ENCODE data around the gene TSPAN17.

The TSPAN17 gene

DNA sequence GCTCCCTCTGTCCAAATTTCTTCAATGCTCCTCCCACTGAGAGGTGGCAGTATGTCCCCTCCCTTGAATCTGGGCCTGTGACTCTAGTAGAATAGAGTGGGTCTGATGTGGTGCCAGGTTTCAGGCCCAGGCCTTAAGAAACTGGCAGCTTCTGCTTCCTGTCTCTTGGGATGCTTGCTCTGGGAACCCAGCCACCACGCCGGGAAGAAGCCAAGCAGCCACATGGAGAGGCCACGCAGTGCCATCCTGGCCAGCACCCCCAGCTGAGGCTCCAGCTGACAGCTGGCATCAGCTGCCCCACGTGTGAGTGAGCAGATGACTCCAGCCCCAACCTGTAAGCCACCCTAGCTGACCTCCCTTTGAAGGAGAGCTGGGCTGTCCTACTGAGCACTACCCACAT lies 7.3 kb upstream of the TSPAN17 start:
- DNase-seq (ENCODE audit: low read depth in 1 of 2, low spot score in 1 of 2) = no peak

DNA sequence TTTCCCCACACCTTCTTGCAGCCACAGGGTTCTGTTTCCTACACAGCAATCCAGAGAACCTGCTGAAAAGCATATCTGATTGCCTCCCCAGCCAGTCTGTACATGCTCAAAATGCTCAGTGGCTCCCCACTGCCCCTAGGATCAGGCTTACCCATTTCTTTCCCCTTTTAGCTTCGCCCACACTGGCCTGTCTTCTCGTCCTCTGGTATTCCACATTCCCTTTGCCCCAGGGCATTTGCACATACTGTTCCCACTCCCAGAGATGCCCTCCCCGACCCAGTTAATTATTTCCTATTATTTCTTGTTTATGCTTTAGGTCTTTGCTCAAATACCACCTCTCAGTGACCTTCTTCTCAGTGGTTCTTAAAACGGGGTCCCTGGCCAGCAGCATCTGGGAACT lies 6.7 kb upstream of the TSPAN17 start:
- no peak for DNase-seq (ENCODE audit: low read depth in 1 of 2, low spot score in 1 of 2)

DNA sequence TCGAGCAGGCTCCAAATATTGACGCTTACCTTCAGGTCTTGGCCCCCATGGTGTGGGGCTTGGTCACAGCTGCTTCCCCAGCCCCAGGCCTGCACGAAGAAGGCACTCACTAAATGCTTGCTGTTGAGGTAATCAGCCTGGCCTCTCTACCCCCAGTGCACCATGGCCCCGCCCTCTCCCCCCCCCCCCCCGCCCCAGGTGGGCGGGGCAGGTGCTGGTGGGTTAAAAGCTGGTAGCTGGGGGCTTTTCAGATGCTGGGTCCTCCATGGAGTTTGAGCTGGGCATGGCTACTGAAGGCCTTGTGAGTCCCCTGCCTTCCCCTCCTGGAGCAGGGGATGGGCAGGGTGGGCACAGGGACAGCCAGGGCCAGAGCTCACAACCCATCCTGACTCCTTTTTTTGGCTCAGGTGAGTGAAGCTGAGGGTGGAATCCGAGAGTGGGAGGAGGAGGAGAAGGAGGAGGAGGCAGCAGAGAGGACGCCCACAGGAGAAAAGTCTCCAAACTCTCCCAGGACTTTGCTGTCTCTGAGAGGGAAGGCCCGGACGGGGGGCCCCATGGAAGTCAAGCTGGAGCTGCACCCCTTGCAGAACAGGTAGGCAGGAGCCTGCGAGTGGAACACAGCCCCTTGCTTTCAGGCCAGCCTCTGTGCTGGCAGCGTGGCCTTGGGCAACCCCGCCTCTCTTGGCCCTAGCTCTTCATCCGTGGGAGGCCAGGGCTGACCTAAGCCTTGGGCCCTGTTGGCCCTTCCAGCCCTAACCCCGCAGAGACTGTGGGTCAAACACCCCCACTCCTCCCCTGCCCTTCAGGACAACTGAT lies 4.4 kb upstream of the TSPAN17 start:
- DNase-seq (ENCODE audit: low read depth in 1 of 2, low spot score in 1 of 2) = no peak

DNA sequence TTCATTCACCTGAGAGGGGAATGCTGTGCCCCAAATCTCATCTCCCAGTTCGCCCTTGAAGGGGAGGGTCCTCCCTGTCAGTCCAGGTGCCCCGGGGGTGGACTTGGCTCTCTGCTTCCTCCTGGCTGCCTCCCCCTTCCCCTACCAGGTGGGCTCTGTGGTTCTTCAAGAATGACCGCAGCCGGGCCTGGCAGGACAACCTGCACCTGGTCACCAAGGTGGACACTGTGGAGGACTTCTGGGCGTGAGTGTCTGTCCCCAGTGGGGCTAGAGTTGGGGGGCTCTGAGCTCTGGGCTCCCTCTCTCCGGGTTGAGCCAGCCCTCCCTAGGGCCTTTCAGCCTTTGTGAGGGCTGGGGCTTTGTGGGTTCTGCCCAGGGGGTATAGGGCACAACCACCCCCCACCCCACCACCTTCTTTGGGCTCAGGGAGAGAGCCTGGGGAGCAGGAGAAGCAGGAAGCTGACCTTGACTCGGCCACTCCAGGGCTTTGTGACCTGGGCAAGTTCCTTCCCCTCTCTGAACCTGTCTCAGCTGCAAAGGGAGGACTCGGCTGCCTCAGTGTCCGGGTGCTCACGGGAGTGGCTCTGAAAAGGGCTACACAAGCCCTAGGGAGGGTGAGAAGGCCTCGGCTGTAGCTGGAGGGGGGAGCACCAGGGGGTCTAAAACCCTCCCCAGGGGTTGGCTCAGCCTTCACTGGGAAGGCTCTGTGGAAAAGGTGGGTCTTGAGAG lies 3.6 kb upstream of the TSPAN17 start:
- no peak for DNase-seq (ENCODE audit: low read depth in 1 of 2, low spot score in 1 of 2)

DNA sequence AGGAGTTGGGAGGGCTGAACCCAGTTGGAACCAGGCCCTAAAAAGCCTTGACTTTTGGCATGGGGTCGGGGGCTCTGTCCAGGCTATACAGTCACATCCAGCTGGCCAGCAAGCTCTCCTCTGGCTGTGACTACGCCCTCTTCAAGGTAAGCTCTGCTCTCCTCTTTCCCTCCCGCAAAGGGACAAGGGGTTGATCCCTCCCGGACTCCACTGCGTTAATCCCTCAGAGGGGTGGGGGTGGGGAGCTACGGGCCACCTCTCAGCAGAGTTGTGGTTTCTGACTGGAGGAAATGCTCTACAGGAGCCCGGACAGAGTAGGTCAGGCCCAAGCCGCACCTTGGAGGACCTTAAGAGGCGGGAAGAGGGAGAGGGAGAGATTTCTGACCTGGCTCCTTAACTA lies 3.0 kb upstream of the TSPAN17 start:
- no peak for DNase-seq (ENCODE audit: low read depth in 1 of 2, low spot score in 1 of 2)

DNA sequence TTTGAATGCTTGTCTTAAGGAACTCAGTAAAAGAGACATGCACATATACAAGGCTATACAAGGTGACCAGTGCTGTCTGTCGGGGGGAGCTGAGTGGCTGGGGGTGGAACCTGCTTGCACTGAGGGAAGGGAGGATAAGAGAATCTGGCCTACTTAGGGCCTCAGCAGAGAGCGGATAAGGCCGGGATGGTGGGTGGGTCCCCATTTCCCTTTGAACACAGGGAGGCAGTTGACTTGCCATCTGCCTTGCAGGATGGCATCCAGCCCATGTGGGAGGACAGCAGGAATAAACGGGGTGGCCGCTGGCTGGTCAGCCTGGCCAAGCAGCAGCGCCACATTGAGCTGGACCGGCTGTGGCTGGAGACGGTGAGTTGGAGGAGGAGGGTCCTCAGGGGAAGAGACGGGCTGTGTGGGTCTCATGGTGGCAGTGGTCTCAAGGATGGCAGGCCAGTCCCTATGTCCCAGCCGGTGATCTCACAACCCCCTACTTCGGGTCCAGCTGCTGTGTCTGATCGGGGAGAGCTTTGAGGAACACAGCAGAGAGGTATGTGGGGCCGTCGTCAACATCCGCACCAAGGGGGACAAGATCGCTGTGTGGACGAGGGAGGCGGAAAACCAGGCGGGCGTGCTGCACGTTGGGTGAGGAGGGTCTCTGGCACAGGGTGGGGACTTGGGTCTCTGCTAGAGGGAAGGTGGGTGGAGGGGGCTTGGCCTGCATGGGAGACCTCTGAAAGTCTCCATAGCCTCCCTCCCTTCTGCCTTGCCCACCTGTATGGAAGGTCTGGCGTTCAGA lies 2.2 kb upstream of the TSPAN17 start:
- no peak for DNase-seq (ENCODE audit: low read depth in 1 of 2, low spot score in 1 of 2)

DNA sequence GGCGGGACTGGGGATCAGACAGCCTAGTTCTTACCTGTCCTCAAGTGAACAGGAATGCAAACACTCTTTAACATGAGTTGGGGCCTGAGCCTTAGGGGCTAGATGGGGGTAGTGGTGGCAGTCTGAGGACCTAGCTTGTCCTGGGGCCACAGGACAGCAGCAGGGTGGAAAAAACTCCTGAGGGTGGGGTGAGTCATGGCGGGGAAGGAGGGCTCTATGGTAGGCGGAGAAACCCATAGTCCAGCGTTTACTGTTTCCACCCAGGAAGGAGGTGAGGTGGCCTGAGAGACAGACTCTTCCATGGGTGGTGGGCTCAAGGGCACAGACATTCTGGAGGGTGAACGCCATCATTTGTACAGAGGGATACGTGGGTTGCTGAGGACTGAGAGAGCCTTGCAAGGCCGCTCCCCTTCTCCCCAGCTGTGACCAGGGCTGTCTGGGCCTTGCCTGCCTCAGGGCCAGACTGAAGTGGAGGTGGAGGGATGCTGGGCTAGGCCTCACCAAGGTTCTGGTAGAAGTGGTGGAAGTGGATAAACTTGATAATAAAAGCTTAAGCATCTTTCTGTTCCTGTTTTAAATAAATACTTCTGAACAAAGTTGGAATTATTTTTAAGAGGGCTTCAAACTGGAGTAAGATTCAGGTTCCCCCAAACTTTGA lies 1.1 kb upstream of the TSPAN17 start:
- DNase-seq (ENCODE audit: low read depth in 1 of 2, low spot score in 1 of 2) = no peak

DNA sequence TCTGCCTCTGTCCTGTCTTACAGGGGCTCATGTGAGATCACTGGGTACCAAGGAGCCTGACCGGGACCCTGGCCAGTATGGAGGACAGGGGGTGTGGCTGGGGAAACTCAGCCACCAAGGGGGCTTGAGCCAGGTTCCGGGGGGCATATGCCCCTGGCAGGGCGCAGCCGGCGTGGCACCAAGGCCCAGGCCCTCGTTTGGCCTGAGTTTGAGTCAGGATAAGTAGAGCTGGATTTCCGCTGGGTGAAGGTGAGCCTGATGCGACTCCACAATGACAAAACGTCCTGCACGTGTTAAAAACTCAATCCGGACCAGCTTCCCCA lies 616 bp upstream of the TSPAN17 start:
- DNase-seq (ENCODE audit: low read depth in 1 of 2, low spot score in 1 of 2) = no peak

DNA sequence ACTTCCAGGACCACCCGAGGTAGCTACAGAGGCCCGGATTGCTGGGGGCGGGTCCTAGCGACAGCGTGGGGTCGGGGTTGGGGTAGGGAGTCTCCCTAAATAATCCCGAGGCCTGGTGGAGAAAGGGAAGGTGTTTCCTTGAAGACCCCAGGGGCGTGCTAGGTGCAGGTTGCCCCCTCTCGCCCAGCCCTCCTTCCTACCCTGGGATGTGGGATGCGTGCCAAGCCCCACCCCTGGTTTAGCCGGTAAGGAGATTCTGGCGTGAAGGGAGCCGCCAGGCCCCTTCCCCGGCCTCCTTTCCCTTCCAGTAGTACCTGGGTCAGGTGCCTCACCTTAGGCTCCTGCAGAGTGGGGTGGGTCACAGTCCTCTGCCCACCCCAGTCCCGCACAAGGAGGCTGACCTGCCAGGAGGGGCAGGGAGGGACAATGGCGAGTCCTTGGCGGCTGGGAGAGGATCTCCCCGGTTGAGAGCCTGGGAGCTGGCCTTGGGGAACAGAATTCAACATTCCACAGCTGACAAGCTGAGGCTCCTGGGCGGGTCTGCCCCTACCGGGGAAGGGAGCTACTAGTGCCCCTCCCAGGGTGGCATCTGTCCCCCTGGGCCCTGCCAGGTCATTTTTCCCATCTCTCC lies 674 bp downstream of the TSPAN17 start:
- no peak for DNase-seq (ENCODE audit: low read depth in 1 of 2, low spot score in 1 of 2)

DNA sequence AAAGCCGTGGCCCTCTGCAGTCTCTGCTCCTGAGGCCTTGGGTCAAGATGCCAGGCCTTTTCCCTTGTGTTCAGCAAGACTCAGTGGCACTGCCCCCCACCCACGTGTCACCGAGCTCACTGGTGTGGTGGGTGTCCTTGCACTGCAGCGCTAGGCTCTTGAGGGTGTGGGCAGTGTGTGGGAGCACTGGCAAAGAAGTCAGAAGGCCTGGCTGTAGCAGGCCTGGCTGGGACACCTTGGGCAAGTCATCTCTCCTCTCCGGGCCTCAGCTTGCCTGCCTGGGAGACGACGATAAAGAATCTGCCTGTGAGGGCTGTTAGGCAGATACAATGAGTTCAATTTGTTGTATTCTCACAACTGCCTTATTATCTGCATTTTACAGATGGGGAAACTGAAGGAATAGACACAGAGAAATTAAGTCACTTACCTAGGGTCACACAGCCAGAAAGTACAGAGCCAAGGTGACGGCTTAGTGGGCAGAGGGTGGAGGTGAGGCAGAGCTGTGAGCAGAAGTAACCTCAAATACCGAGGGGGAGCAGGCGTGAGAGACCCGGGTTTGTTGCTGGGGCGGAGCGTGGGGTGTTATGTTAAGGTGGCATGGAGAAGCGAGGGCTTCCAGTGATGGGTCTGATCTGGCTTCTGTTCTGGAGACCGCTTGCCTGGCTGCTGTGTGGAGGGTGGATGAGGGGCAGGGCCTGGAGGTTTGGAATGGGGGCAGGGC lies 1.4 kb downstream of the TSPAN17 start:
- no peak for DNase-seq (ENCODE audit: low read depth in 1 of 2, low spot score in 1 of 2)

DNA sequence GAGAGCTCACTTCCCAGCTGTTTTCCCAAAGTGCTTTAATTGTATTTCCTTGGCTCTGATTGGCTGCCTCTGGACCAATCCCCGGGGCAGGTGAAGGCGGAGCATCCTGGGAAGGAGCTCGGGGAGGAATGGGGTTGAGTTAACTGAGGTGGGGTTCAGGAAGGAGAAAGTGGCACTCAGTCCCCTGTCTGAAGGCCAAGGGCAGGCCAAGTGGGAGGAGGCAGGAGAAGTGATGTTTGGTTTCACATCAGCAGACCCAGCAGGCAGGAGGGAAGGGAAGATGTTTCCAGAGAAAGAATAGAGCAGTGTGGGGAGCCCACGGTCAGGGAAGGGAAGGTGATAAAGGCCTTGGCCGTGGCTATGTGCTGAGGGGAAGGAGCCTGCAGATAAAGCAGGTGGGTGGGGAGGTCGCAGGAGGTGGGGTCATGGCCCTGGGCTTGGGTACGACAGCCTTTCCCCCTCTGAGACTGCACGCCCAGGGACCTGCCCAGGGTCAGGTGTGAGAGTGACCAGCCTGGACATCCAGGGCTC lies 3.1 kb downstream of the TSPAN17 start:
- no peak for DNase-seq (ENCODE audit: low read depth in 1 of 2, low spot score in 1 of 2)

DNA sequence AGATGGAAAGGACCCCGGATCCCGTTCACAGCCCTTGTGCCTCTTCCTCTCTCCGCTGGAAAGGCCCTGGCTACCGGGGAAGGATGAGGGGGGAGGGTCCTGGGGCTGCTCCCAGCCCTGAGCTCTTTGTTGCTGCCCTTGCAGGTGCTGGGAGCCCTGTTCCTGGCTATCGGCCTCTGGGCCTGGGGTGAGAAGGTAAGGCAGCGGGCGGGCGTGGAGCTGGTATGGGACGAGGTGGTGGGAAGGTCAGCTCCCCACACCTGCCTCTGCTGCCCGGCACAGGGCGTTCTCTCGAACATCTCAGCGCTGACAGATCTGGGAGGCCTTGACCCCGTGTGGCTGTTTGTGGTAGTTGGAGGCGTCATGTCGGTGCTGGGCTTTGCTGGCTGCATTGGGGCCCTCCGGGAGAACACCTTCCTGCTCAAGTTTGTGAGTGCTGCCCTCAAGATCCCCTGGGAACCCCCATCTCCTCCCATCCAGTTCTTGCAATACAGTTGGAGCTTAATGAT lies 4.2 kb downstream of the TSPAN17 start:
- DNase-seq (ENCODE audit: low read depth in 1 of 2, low spot score in 1 of 2) = no peak

DNA sequence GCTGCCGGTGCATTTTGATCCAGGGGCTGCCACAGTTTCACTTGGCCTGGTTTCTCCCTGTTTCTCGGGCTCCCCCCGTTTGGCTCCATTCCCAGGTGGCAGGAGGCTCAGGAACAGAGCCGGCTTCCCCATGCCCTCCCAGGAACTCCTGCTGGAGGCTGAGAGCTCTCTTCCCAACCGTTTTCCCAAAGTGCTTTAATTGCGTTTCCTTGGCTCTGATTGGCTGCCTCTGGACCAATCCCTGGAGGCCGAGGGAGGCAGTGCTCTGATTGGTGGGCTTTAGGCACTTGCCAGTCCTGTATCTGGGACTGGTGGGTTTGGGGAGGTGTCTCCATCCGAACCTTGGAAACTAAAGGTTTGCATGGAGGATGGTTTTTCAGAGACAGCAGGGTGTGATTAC lies 4.9 kb downstream of the TSPAN17 start:
- no peak for DNase-seq (ENCODE audit: low read depth in 1 of 2, low spot score in 1 of 2)

DNA sequence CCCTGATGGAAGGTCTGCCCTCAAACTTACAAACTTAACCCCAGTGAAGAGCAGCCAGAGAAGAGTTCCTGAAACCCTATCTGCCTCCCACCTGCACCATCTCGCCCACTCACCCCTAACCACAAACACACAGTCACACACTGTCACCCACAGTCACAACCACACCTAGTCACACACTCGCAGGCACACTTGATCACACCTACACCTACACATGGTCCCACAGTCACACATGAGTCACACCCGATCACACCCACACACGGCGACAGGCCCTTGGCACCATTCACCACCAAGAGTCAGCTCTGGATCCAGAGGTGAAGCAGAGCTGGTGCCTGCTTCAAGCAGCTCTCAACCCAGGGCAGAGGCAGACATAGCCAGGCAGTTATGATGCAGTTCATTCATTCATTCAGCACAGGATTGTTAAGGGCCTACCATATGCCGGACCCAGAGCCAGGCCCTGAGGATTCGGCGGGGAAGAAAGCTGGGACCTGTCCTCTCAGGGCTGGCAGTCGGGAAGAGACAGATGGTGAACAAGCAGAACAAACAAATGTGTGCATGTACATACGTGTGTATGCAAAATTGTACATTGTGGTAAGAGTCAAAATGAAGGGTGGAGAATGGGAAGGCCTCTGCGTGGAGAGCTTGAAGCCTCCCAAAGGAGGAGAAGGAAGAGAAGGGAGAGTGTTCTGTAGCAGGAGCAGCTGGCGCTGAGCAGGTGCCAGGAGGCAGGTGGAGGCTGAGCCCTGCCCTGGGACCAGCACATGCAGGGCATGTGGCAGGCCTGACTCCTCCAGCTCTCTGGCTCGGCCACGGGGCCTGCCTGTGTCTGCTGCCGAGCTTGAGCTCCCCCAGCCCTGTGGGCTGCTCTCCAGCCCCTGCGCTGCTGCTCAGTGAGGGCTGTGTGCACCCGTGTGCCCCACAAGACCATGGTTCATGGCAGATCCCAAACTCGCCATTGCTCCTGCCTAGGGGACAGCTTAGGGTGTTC lies 6.4 kb downstream of the TSPAN17 start:
- DNase-seq (ENCODE audit: low read depth in 1 of 2, low spot score in 1 of 2) = peak in 1 of 2 donors; percentile 76

DNA sequence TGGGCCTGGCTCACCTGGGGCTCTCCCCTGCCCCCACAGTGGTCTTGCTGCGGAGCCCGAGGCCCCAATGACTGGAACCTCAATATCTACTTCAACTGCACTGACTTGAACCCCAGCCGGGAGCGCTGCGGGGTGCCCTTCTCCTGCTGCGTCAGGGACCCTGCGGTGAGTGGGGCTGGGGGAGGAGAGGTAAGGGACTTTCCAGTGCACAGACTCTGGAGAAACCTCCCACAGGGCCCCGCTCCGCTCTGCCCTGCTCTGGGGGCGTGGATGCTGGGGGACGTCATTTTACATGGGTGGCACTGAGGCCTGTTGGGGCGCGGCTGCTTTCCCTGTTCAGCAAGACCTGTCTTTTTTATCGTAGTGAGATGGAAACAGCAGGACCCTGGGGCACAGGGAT lies 7.6 kb downstream of the TSPAN17 start:
- no peak for DNase-seq (ENCODE audit: low read depth in 1 of 2, low spot score in 1 of 2)

DNA sequence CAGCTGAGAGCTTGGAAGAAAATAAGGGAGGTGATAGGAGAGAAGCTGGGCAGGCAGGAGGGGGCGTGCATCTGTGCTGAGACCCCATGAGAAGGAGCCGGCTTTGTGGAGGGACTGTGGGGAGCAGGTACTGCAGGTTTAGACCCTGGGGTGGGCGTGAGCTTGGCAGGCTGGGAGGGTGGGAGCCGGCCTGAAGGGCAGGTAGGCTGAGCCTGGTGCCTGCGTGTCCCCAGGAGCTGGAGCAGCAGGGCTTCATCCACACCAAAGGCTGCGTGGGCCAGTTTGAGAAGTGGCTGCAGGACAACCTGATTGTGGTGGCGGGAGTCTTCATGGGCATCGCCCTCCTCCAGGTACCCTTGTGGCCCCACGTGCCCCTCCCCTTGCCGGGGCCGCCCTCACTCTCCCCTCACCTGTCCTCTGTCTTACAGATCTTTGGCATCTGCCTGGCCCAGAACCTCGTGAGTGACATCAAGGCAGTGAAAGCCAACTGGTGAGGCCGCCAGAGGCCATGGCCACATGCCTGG lies 9.2 kb downstream of the TSPAN17 start:
- no peak for DNase-seq (ENCODE audit: low read depth in 1 of 2, low spot score in 1 of 2)

DNA sequence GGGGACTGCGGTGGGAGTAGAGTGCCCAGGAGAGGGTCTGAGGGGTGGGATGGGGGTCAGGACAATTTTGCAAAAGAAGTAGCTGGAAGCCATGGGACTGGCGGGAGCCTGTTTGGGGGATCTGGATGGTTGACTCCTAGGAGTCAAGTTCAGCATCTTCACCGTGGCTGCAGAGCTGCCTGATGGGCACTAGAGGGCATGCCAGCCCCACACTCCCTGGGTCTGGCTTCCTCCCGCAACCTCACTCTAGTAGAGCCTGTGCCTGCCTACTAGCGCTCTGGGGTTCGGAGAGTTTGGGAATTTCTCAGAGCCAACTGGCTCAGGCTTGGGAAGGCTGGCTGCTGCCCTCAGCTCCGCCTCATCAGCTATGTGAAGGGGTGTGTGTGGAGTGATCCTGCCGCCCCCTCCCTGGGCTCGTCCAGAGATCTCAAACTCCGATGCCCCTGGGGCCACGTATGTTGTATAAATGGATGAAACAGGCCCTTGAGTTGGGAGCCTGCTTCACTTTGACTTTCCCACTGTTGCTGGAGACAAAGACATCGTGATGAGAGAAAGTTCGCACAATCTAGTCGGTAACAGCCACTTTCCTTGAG lies 10.8 kb downstream of the TSPAN17 start:
- DNase-seq (ENCODE audit: low read depth in 1 of 2, low spot score in 1 of 2) = peak; percentile 39 to 43
